Stimulated activated CD8-positive, alpha-beta memory T cell treated with anti-CD3 and anti-CD28 coated beads, Interleukin-4, amount 100 ng/mL, for 4 hours (primary cell): ENCODE results near the gene PPIH.
A peak's percentile ranks its signal among the peaks of the same experiment; 100 is the strongest.
"Not testable (repeated sequence)": the region's sequence is repeated elsewhere in the genome, so short reads cannot be mapped to it uniquely, and the experiment has no call there.

Source experiments
- DNase-seq, 2 donors: peaks; one replicate each; pipeline ENCODE4 v3.0.0-alpha.2; 2020; ENCODE audit warnings: low read depth in 2 of 2, low spot score in 1 of 2

The PPIH gene

DNA sequence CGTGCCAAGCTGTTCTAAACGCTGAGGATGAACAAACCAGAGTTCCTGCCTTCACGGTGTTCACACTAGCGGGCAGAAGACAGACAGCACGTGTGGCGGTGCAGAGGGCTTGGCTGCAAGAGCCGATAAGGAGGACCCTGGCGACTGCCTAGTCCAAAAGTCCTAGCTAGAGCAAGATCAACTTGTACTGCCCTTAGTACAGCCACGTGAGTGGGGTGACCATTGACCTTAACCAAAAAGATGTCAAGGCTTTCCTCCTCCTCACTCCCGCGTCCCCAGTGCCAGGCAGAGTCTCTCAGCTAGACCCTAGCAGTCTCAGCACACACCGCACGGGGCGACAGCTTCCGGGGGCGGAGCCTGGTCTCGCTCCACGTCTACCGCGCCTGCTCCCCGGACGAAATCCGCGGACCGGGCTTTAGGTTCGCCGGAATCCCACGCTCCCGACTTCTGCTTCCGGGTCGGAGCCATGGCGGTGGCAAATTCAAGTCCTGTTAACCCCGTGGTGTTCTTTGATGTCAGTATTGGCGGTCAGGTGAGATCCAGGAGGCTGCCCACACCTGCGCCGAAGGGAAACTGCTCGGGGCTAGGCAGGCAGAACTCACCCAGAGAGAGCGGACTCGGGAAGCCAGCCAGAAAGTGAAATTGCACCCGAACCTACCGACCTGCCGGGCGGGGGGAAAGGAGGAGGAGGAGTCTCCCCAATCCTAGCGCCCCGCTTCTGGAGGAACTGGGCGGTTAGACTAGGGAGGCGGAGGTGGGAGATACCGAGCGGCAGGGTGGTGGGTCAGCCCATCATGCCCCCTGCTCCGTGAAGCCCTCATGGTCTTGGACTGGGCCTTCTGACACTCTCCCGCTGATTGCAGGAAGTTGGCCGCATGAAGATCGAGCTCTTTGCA lies at the start of gene PPIH:
Gene PPIH (plus strand): TSS at position 443 of the 896 bp plus-strand sequence. CDS start 24 bp downstream, at position 467.
- DNase-seq = peak; percentile 84 to 92

- no peak for DNase-seq
Observed at GRCh38 chr1:42613803-42614131, 44.5 kb upstream of the PPIH start.

DNA sequence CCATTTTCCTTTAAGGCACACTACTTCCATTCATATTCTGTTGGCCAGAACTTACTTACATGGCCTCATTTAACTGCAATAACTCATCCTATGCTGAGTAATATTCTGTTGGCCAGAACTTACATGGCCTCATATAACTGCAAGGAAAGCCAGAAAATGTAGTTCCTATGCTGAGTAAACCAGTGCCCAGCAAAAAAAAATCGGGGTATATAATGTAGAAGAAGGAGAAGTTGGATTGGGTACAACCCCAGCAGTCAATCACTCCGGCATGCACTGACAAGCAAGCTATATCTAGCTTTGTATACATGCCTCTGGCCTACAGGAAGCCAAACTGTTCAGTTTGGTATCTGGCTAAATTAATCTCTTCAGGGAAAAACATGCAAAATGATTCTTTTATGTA lies 39.4 kb upstream of the PPIH start:
- DNase-seq = no peak

DNA sequence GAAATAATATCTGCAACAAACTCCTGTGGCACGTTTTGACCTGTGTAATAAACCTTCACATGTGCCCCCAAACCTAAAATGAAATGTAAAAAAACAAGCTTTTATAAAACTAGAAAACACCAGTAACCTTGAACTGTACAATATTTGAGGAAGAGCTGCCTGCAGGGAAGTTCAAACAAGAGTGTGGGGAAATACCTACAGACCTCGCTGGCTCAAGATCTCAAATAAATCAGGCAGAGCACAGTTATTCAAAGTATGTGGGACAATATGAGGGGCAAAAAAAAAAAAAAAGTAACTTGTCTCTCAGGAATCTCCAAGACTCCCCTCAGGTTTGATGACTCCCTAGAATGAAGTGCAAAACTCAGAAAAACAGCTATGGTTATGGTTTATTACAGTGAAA lies 37.9 kb upstream of the PPIH start:
- DNase-seq = no peak

GRCh38 chr1:42621180-42621579 lies 37.0 kb upstream of the PPIH start:
- DNase-seq = not testable (repeated sequence)

DNA sequence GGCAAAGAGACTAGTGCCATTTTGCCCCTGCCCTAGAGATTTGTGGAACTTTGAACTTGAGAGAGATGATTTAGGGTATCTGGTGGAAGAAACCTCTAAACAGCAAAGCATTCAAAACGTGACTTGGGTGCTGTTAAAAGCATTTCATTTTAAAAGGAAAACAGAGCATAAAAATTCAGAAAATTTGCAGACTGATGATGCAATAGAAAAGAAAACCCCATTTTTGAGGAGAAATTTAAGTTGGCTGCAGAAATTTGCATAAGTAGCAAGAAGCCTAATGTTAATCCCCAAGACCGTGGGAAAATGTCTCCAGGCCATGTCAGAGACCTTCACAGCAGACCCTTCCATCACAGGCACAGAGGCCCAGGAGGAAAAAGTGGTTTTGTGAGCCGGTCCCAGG lies 31.0 kb upstream of the PPIH start:
- not testable (repeated sequence) for DNase-seq

- DNase-seq = no peak
Observed at GRCh38 chr1:42639116-42639515, 19.1 kb upstream of the PPIH start.

- no peak for DNase-seq
Observed at GRCh38 chr1:42646056-42646455, 12.2 kb upstream of the PPIH start.

GRCh38 chr1:42657201-42657600 lies 1.0 kb upstream of the PPIH start:
- no peak for DNase-seq

- no peak for DNase-seq
Observed at GRCh38 chr1:42658877-42659337, 684 bp downstream of the PPIH start.

- no peak for DNase-seq
Observed at GRCh38 chr1:42660907-42661500, 2.8 kb downstream of the PPIH start.

- no peak for DNase-seq
Observed at GRCh38 chr1:42669936-42670335, 11.7 kb downstream of the PPIH start.

GRCh38 chr1:42670425-42670824 lies 12.2 kb downstream of the PPIH start:
- DNase-seq = no peak

DNA sequence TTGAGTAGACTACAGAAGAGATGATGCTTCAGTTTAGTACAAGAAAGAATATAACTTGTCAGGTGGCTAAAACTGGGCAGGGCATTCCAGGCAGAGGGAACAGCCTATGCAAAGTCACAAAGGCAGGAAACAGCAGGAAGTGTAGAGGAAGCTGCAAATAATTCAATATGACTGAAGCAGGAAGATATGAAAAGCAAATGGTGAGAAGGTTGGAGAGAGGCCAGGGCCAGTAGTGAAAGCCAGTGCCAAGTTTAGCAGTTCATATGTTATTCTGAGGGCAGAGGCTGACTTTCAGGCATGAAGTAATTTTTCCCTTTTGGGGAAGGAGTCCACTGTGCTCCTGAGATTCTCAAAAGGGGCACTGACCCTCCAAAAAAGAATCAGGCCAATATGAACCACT lies 16.0 kb downstream of the PPIH start:
- no peak for DNase-seq

DNA sequence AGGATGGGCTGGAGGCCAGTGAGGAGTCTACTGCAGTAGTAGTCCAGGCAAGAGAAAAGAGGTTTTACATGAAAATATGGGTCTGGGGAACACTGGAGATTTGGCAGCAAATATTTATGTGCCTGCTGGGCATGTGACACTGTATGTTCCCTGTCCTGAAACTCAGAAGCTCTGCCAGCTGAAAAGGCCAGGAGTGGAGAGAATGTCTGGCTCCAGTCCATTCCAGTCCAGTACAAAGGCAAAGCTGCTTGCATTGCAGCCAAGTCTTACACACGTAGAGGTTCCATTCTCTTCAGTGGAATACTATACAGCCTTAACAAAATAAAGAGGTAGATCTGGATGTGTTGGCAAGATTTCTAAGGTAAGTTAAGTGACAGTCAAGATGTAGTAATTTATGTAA lies 16.5 kb downstream of the PPIH start:
- DNase-seq = no peak

DNA sequence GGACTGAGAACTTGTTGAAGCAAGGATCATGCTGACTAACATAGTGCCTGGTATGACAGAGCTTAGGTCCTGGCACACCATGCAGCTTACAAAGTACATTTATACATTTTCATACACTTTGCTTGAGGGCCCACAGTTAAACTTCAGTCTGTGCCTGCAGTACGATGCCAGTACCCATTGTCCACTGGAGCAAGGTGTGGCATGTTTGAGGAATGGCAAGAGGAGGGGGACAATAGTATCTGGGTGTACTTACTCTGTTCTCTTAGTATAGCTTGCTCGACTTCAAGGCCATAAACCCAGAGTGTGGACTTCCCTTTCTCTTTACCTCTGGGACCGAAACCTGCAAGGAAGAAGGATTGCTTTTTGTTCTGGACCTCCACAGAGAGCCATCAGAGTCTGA lies 17.2 kb downstream of the PPIH start:
- DNase-seq = no peak

GRCh38 chr1:42676534-42677087 lies 18.4 kb downstream of the PPIH start:
- no peak for DNase-seq

- no peak for DNase-seq
Observed at GRCh38 chr1:42679364-42679983, 21.3 kb downstream of the PPIH start.

DNA sequence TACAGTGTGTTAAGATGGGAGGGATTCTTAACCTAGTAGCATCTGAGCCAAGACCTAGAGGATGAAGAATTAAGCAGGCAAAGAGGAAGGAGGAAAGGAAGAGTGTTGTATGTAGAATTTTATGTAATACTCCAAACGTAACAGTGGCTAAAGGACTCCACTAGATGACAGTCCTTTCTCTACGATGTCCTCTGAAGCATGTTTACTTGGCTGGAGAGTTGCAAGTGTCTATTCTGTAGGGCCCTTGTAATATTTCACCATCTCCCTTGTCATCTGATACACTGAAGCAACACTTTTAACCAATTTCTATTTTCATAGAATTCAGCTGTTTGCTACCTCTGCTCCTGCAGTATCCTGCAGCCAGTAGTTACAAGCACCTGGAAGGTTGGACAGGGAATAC lies 21.8 kb downstream of the PPIH start:
- no peak for DNase-seq

GRCh38 chr1:42680921-42681683 lies 22.9 kb downstream of the PPIH start:
- no peak for DNase-seq
